ENCODE results near the gene TOX4.

DNA sequence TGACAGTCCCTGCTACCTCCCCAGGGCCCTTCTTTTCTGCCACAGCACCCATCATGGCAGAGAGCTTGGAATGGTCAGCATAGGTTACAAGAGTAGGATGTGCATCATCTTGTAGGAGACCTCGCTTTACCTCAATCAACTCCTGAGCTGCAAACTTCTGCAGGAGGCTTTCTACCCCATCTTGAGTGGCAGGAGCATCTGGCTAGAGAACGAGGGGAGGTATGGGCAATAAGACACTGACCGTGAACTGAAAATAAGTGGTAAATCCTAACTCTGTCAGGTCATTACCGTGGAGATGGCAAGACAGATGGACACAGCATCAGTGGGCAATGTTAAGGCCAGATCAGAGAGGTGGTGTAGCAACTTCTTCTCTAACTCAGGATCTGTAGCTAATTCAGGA, 26.4 kb downstream of the TOX4 start:
- TF ChIP-seq, protein P1, sequence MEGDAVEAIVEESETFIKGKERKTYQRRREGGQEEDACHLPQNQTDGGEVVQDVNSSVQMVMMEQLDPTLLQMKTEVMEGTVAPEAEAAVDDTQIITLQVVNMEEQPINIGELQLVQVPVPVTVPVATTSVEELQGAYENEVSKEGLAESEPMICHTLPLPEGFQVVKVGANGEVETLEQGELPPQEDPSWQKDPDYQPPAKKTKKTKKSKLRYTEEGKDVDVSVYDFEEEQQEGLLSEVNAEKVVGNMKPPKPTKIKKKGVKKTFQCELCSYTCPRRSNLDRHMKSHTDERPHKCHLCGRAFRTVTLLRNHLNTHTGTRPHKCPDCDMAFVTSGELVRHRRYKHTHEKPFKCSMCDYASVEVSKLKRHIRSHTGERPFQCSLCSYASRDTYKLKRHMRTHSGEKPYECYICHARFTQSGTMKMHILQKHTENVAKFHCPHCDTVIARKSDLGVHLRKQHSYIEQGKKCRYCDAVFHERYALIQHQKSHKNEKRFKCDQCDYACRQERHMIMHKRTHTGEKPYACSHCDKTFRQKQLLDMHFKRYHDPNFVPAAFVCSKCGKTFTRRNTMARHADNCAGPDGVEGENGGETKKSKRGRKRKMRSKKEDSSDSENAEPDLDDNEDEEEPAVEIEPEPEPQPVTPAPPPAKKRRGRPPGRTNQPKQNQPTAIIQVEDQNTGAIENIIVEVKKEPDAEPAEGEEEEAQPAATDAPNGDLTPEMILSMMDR (IDR thresholded peaks at IDR 0.05), result no peak
- TF ChIP-seq POLR2A (IDR thresholded peaks at IDR 0.05) (no peak), EP300 (IDR thresholded peaks at IDR 0.05) (no peak)

All from ovary (tissue), 3 donors.